IPS DF 6.9 (cell line): ENCODE data around the gene SPTBN5.

Source experiments
- DNase-seq: peaks from one replicate; pipeline ENCODE4 v3.0.0-alpha.2; 2013; ENCODE audit warnings: low read depth, low spot score
- H3K27ac ChIP-seq: one replicate; pipeline ENCODE4 v1.5.1; 2013; ENCODE audit warnings: low read length, control low read depth
- H3K27me3 ChIP-seq: 2 replicates; pipeline ENCODE4 v1.6.1; 2013; ENCODE audit warnings: mild to moderate bottlenecking, low read length; ENCODE audit not compliant: control insufficient read depth, insufficient read depth
- H3K36me3 ChIP-seq: 2 replicates; pipeline ENCODE4 v1.6.1; 2013; ENCODE audit warnings: low read length; ENCODE audit not compliant: control insufficient read depth, insufficient read depth
- H3K4me1 ChIP-seq: 2 replicates; pipeline ENCODE4 v1.6.1; 2013; ENCODE audit warnings: low read length; ENCODE audit not compliant: control insufficient read depth, insufficient read depth
- H3K4me3 ChIP-seq: 2 replicates; pipeline ENCODE4 v1.5.1; 2013; ENCODE audit warnings: mild to moderate bottlenecking, low read length
- H3K9me3 ChIP-seq: 2 replicates; pipeline ENCODE4 v1.6.1; 2013; ENCODE audit warnings: low read length, inconsistent platforms; ENCODE audit not compliant: control insufficient read depth, insufficient read depth
- WGBS: extraction: QIAGEN DNeasy Blood & Tissue Kit; methylation state at CpG from one replicate; pipeline ENCODE4 v1.1.7; 2013; ENCODE audit warnings: mixed read lengths, missing lambda C conversion rate; ENCODE audit not compliant: insufficient read length, insufficient coverage; 5-methylcytosine and 5-hydroxymethylcytosine counted together

Gene SPTBN5

GRCh38 chr15:41885321-41885720, 8.5 kb downstream of the SPTBN5 start:
- Histone ChIP-seq H3K27ac (no peak overlapping the region), H3K4me1 (peaks cover 2% of the 10 kb centered on the region; the same call in 1 of the 2 replicates), H3K9me3 (no peaks in the 10 kb centered on the region), H3K27me3 (peaks cover 14% of the 10 kb centered on the region; the same call in 1 of the 2 replicates), H3K36me3 (no peaks in the 10 kb centered on the region; the same call in 1 of the 2 replicates), H3K4me3 (no peak overlapping the region)
- no peak for DNase-seq

GRCh38 chr15:41884458-41884857, 9.4 kb downstream of the SPTBN5 start:
- WGBS: no CpG with 5 or more reads among the region's 7 CpGs

GRCh38 chr15:41883484-41883825, 10.4 kb downstream of the SPTBN5 start:
- no peaks in the 10 kb centered on the region for H3K9me3 ChIP-seq
- no peaks in the 10 kb centered on the region; the same call in 1 of the 2 replicates for H3K36me3 ChIP-seq
- no peak overlapping the region for H3K4me3 ChIP-seq
- H3K27ac ChIP-seq: no peak overlapping the region
- no CpG with 5 or more reads among the region's 2 CpGs for WGBS
- H3K4me1 ChIP-seq: peaks cover 2% of the 10 kb centered on the region; the same call in 1 of the 2 replicates
- peaks cover 14% of the 10 kb centered on the region; the same call in 1 of the 2 replicates for H3K27me3 ChIP-seq
- no peak for DNase-seq

More at GRCh38 chr15:41884458-41884857, 9.4 kb downstream of the SPTBN5 start:
- peaks cover 2% of the 10 kb centered on the region; the same call in 1 of the 2 replicates for H3K4me1 ChIP-seq
- no peak overlapping the region for H3K4me3 ChIP-seq
- H3K36me3 ChIP-seq: no peaks in the 10 kb centered on the region; the same call in 1 of the 2 replicates
- H3K27ac ChIP-seq: no peak overlapping the region
- DNase-seq: no peak
- H3K9me3 ChIP-seq: no peaks in the 10 kb centered on the region
- H3K27me3 ChIP-seq: peaks cover 14% of the 10 kb centered on the region; the same call in 1 of the 2 replicates

- H3K27ac ChIP-seq: no peak overlapping the region
- H3K27me3 ChIP-seq: peaks cover 14% of the 10 kb centered on the region; the same call in 1 of the 2 replicates
- no peaks in the 10 kb centered on the region for H3K9me3 ChIP-seq
- DNase-seq: no peak
- no CpG with 5 or more reads among the region's 14 CpGs for WGBS
- peak overlapping the region; percentile 39; the same call in 1 of the 2 replicates for H3K4me3 ChIP-seq
- no peaks in the 10 kb centered on the region; the same call in 1 of the 2 replicates for H3K36me3 ChIP-seq
- peaks cover 2% of the 10 kb centered on the region; the same call in 1 of the 2 replicates for H3K4me1 ChIP-seq
Observed at GRCh38 chr15:41882689-41883483, 11.0 kb downstream of the SPTBN5 start.

- H3K27ac ChIP-seq: no peak overlapping the region
- no CpG with 5 or more reads among the region's 81 CpGs for WGBS
- peak overlapping the region; percentile 39; the same call in 1 of the 2 replicates for H3K4me3 ChIP-seq
- H3K4me1 ChIP-seq: peaks cover 2% of the 10 kb centered on the region; the same call in 1 of the 2 replicates
- H3K27me3 ChIP-seq: peaks cover 14% of the 10 kb centered on the region; the same call in 1 of the 2 replicates
- no peak for DNase-seq
- no peaks in the 10 kb centered on the region for H3K9me3 ChIP-seq
- H3K36me3 ChIP-seq: no peaks in the 10 kb centered on the region; the same call in 1 of the 2 replicates
Observed at GRCh38 chr15:41881920-41882688, 11.7 kb downstream of the SPTBN5 start.

GRCh38 chr15:41881550-41881919, 12.3 kb downstream of the SPTBN5 start:
- peaks cover 2% of the 10 kb centered on the region; the same call in 1 of the 2 replicates for H3K4me1 ChIP-seq
- peaks cover 14% of the 10 kb centered on the region; the same call in 1 of the 2 replicates for H3K27me3 ChIP-seq
- no peak for DNase-seq
- H3K4me3 ChIP-seq: no peak overlapping the region; the same call in 1 of the 2 replicates
- no peaks in the 10 kb centered on the region; the same call in 1 of the 2 replicates for H3K36me3 ChIP-seq
- WGBS: no CpG with 5 or more reads among the region's 10 CpGs
- no peak overlapping the region for H3K27ac ChIP-seq
- H3K9me3 ChIP-seq: no peaks in the 10 kb centered on the region

- no CpG with 5 or more reads among the region's 8 CpGs for WGBS
- H3K9me3 ChIP-seq: no peaks in the 10 kb centered on the region
- H3K4me3 ChIP-seq: no peak overlapping the region
- H3K4me1 ChIP-seq: peaks cover 2% of the 10 kb centered on the region; the same call in 1 of the 2 replicates
- H3K27ac ChIP-seq: no peak overlapping the region
- DNase-seq: no peak
- peaks cover 14% of the 10 kb centered on the region; the same call in 1 of the 2 replicates for H3K27me3 ChIP-seq
- no peaks in the 10 kb centered on the region; the same call in 1 of the 2 replicates for H3K36me3 ChIP-seq
Observed at GRCh38 chr15:41881086-41881485, 12.8 kb downstream of the SPTBN5 start.

- Histone ChIP-seq H3K4me3 (no peak overlapping the region), H3K27ac (no peak overlapping the region), H3K9me3 (no peaks in the 10 kb centered on the region), H3K36me3 (no peaks in the 10 kb centered on the region), H3K27me3 (peaks cover 14% of the 10 kb centered on the region; the same call in 1 of the 2 replicates), H3K4me1 (peaks cover 2% of the 10 kb centered on the region; the same call in 1 of the 2 replicates)
- DNase-seq: no peak
- WGBS: no CpG with 5 or more reads among the region's 10 CpGs
Observed at GRCh38 chr15:41880156-41880877, 13.5 kb downstream of the SPTBN5 start.

- no peak overlapping the region for H3K27ac ChIP-seq
- no peak overlapping the region for H3K4me3 ChIP-seq
- H3K9me3 ChIP-seq: no peaks in the 10 kb centered on the region
- peaks cover 2% of the 10 kb centered on the region; the same call in 1 of the 2 replicates for H3K4me1 ChIP-seq
- H3K27me3 ChIP-seq: peaks cover 14% of the 10 kb centered on the region; the same call in 1 of the 2 replicates
- DNase-seq: no peak
- H3K36me3 ChIP-seq: no peaks in the 10 kb centered on the region
- WGBS: no CpG with 5 or more reads among the region's 10 CpGs
Observed at GRCh38 chr15:41879321-41879845, 14.5 kb downstream of the SPTBN5 start.
